ENCODE measurements around the gene ATN1. TPM values are rescaled to one million over a fixed set of nuclear protein-coding genes. Genes with fewer than 3 reads are reported as not detected.

The ATN1 gene
- total and polyA plus RNA-seq, 9 of the 15 experiments (the other 6 are each of a cell fraction or from before 2014, with no cell fraction given) = 0.15 to 49.8 (median 2.7) TPM

GRCh38 chr12:6937481-6938352 lies 10.0 kb downstream of the ATN1 start (continued):
- TF ChIP-seq E2F4 (CRISPR knock-in tag; IDR thresholded peaks at IDR 0.05; ENCODE audit: low read depth) (0 out of 2 replicates have a peak, but pooled peaks have one; percentile 55), MTA2 (IDR thresholded peaks at IDR 0.05; ENCODE audit: low read depth) (no peak), ARID4B (CRISPR knock-in tag; IDR thresholded peaks at IDR 0.05) (no peak; the same call in none of the 2 replicates), FOXO4 (CRISPR knock-in tag; IDR thresholded peaks at IDR 0.05) (no peak), RCOR1 (IDR thresholded peaks at IDR 0.05; ENCODE audit: borderline replicate concordance in 1 of 2, low read depth in 2 of 2, low read length in 2 of 2) (peak in 1 of 2 experiments; percentile 43; a peak in 1 of 4 replicates), PHF20 (IDR thresholded peaks at IDR 0.05; ENCODE audit: partially characterized antibody) (peak; percentile 86), CC2D1A (IDR thresholded peaks at IDR 0.05) (0 out of 2 replicates have a peak, but pooled peaks have one; percentile 18), NELFE (IDR thresholded peaks at IDR 0.05; ENCODE audit: insufficient read depth, insufficient read length) (no peak), MYC (IDR thresholded peaks at IDR 0.05; ENCODE audit: low read depth, low read length) (peak; percentile 86), MYC (CRISPR knock-in tag; IDR thresholded peaks at IDR 0.05; ENCODE audit: borderline replicate concordance, low read depth) (peak; percentile 75; the same call in 1 of the 2 replicates), TRIM25 (IDR thresholded peaks at IDR 0.05; ENCODE audit: borderline replicate concordance) (no peak), MYBL2 (IDR thresholded peaks at IDR 0.05; ENCODE audit: low read depth) (no peak), MYBL2 (CRISPR knock-in tag; IDR thresholded peaks at IDR 0.05; ENCODE audit: borderline replicate concordance) (no peak), USF1 (CRISPR knock-in tag; IDR thresholded peaks at IDR 0.05) (peak; percentile 33; the same call in 1 of the 2 replicates)

Measured in K562 (cell line).